Measurements from ENCODE around the gene HSPA1B.
"Not testable (repeated sequence)": the region's sequence is repeated elsewhere in the genome, so short reads cannot be mapped to it uniquely, and the experiment has no call there.

The HSPA1B gene

GRCh38 chr6:31793927-31794245 lies 33.7 kb upstream of the HSPA1B start:
- H3K36me3 ChIP-seq (ENCODE audit: insufficient read depth, low read length); H3K4me1 ChIP-seq (ENCODE audit: insufficient read depth, low read length); H3K9me3 ChIP-seq (ENCODE audit: control insufficient read depth, insufficient read depth, low read length): not testable (repeated sequence)
- peak overlapping the region; percentile 90; the same call in 1 of the 2 replicates for H3K9ac ChIP-seq (ENCODE audit: low read depth, low read length)

- Histone ChIP-seq H3K4me1 (ENCODE audit: insufficient read depth, low read length) (peaks cover 4% of the 10 kb centered on the region), H3K9ac (ENCODE audit: low read depth, low read length) (peak overlapping the region; percentile 90), H3K9me3 (ENCODE audit: control insufficient read depth, insufficient read depth, low read length) (no peaks in the 10 kb centered on the region), H3K36me3 (ENCODE audit: insufficient read depth, low read length) (peaks cover 4% of the 10 kb centered on the region)
Observed at GRCh38 chr6:31794294-31794865, 33.2 kb upstream of the HSPA1B start.

- Histone ChIP-seq H3K36me3 (ENCODE audit: insufficient read depth, low read length) (peaks cover 3% of the 10 kb centered on the region; the same call in 1 of the 2 replicates), H3K9ac (ENCODE audit: low read depth, low read length) (peak overlapping the region; percentile 90), H3K9me3 (ENCODE audit: control insufficient read depth, insufficient read depth, low read length) (no peaks in the 10 kb centered on the region), H3K4me1 (ENCODE audit: insufficient read depth, low read length) (peaks cover 4% of the 10 kb centered on the region)
Observed at GRCh38 chr6:31794866-31795615, 32.5 kb upstream of the HSPA1B start.

GRCh38 chr6:31795616-31796298 lies 31.8 kb upstream of the HSPA1B start, which contains the start of gene VARS1:
TSS of gene VARS1 (minus strand) at chr6:31795752. CDS start at chr6:31795217, 535 bp downstream.
- H3K9ac ChIP-seq (ENCODE audit: low read depth, low read length), result peak within 1 kb of the TSS; percentile 90
- no peaks in the 10 kb centered on the region for H3K9me3 ChIP-seq (ENCODE audit: control insufficient read depth, insufficient read depth, low read length)
- H3K36me3 ChIP-seq (ENCODE audit: insufficient read depth, low read length), result peaks cover 2% of the 10 kb centered on the region; the same call in 1 of the 2 replicates
- H3K4me1 ChIP-seq (ENCODE audit: insufficient read depth, low read length), result peaks cover 4% of the 10 kb centered on the region

GRCh38 chr6:31796993-31797385 lies 30.5 kb upstream of the HSPA1B start:
- H3K36me3 ChIP-seq (ENCODE audit: insufficient read depth, low read length), result no peaks in the 10 kb centered on the region
- H3K4me1 ChIP-seq (ENCODE audit: insufficient read depth, low read length), result peaks cover 4% of the 10 kb centered on the region
- H3K9ac ChIP-seq (ENCODE audit: low read depth, low read length), result no peak overlapping the region
- H3K9me3 ChIP-seq (ENCODE audit: control insufficient read depth, insufficient read depth, low read length), result no peaks in the 10 kb centered on the region

- Histone ChIP-seq H3K9ac (ENCODE audit: low read depth, low read length) (no peak overlapping the region), H3K9me3 (ENCODE audit: control insufficient read depth, insufficient read depth, low read length) (no peaks in the 10 kb centered on the region), H3K36me3 (ENCODE audit: insufficient read depth, low read length) (no peaks in the 10 kb centered on the region), H3K4me1 (ENCODE audit: insufficient read depth, low read length) (peaks cover 4% of the 10 kb centered on the region)
Observed at GRCh38 chr6:31797588-31797987, 29.9 kb upstream of the HSPA1B start.

GRCh38 chr6:31799781-31800180 lies 27.8 kb upstream of the HSPA1B start:
- no peak overlapping the region for H3K9ac ChIP-seq (ENCODE audit: low read depth, low read length)
- no peaks in the 10 kb centered on the region for H3K4me1 ChIP-seq (ENCODE audit: insufficient read depth, low read length)
- no peaks in the 10 kb centered on the region for H3K9me3 ChIP-seq (ENCODE audit: control insufficient read depth, insufficient read depth, low read length)
- H3K36me3 ChIP-seq (ENCODE audit: insufficient read depth, low read length), result no peaks in the 10 kb centered on the region

GRCh38 chr6:31801031-31801927 lies 26.3 kb upstream of the HSPA1B start:
- not testable (repeated sequence) for H3K36me3 ChIP-seq (ENCODE audit: insufficient read depth, low read length); H3K9ac ChIP-seq (ENCODE audit: low read depth, low read length); H3K9me3 ChIP-seq (ENCODE audit: control insufficient read depth, insufficient read depth, low read length); H3K4me1 ChIP-seq (ENCODE audit: insufficient read depth, low read length)

GRCh38 chr6:31805939-31806469 lies 21.5 kb upstream of the HSPA1B start:
- H3K36me3 ChIP-seq (ENCODE audit: insufficient read depth, low read length), result no peaks in the 10 kb centered on the region
- H3K4me1 ChIP-seq (ENCODE audit: insufficient read depth, low read length), result no peaks in the 10 kb centered on the region
- H3K9me3 ChIP-seq (ENCODE audit: control insufficient read depth, insufficient read depth, low read length), result no peaks in the 10 kb centered on the region
- peak overlapping the region; percentile 84 for H3K9ac ChIP-seq (ENCODE audit: low read depth, low read length)

- no peaks in the 10 kb centered on the region for H3K9me3 ChIP-seq (ENCODE audit: control insufficient read depth, insufficient read depth, low read length)
- peak within 1 kb of the TSS; percentile 84 for H3K9ac ChIP-seq (ENCODE audit: low read depth, low read length)
- H3K4me1 ChIP-seq (ENCODE audit: insufficient read depth, low read length), result no peaks in the 10 kb centered on the region
- no peaks in the 10 kb centered on the region for H3K36me3 ChIP-seq (ENCODE audit: insufficient read depth, low read length)
Observed at GRCh38 chr6:31806470-31807272, 20.9 kb upstream of the HSPA1B start, which contains the start of gene LSM2. TSS of gene LSM2 (minus strand) at chr6:31806966. CDS start at chr6:31806757, 209 bp downstream.

GRCh38 chr6:31808599-31808998 lies 18.9 kb upstream of the HSPA1B start:
- not testable (repeated sequence) for H3K9me3 ChIP-seq (ENCODE audit: control insufficient read depth, insufficient read depth, low read length); H3K4me1 ChIP-seq (ENCODE audit: insufficient read depth, low read length); H3K9ac ChIP-seq (ENCODE audit: low read depth, low read length); H3K36me3 ChIP-seq (ENCODE audit: insufficient read depth, low read length)

GRCh38 chr6:31811645-31812044 lies 15.9 kb upstream of the HSPA1B start:
- no peaks in the 10 kb centered on the region for H3K36me3 ChIP-seq (ENCODE audit: insufficient read depth, low read length)
- no peaks in the 10 kb centered on the region for H3K9me3 ChIP-seq (ENCODE audit: control insufficient read depth, insufficient read depth, low read length)
- no peaks in the 10 kb centered on the region for H3K4me1 ChIP-seq (ENCODE audit: insufficient read depth, low read length)
- no peak overlapping the region for H3K9ac ChIP-seq (ENCODE audit: low read depth, low read length)

GRCh38 chr6:31813465-31813849 lies 14.1 kb upstream of the HSPA1B start:
- no peaks in the 10 kb centered on the region for H3K9me3 ChIP-seq (ENCODE audit: control insufficient read depth, insufficient read depth, low read length)
- H3K9ac ChIP-seq (ENCODE audit: low read depth, low read length), result peak overlapping the region; percentile 62
- 0 out of 2 replicates have a peak, but pooled peaks cover 3% of the 10 kb centered on the region for H3K4me1 ChIP-seq (ENCODE audit: insufficient read depth, low read length)
- no peaks in the 10 kb centered on the region for H3K36me3 ChIP-seq (ENCODE audit: insufficient read depth, low read length)

Measured in ES-I3 (cell line).